ENCODE data around the gene EMD.
A peak's percentile ranks its signal among the peaks of the same experiment; 100 is the strongest.
"Not testable (repeated sequence)": the region's sequence is repeated elsewhere in the genome, so short reads cannot be mapped to it uniquely, and the experiment has no call there.

Gene EMD

GRCh38 chrX:154333837-154334271 lies 45.2 kb upstream of the EMD start:
- Histone ChIP-seq H3K9ac (ENCODE audit: low read length) (no peak overlapping the region), H3K4me2 (ENCODE audit: low read depth, low read length, poor library complexity, severe bottlenecking) (peak overlapping the region; percentile 2)

GRCh38 chrX:154334496-154334895 lies 44.6 kb upstream of the EMD start:
- Histone ChIP-seq H2AFZ (ENCODE audit: low read depth, low read length, severe bottlenecking) (no peak overlapping the region), H3K36me3 (ENCODE audit: low read length) (no peaks in the 10 kb centered on the region), H3K79me2 (ENCODE audit: insufficient read depth, low read length) (no peaks in the 10 kb centered on the region), H3K9me2 (replicated peaks; ENCODE audit: insufficient read depth, low read length) (no peaks in the 10 kb centered on the region), H3F3A (ENCODE audit: insufficient read depth) (no peaks in the 10 kb centered on the region), H3K9me3 (ENCODE audit: insufficient read depth, low read length) (no peaks in the 10 kb centered on the region), H3K27me3 (ENCODE audit: low read length) (no peaks in the 10 kb centered on the region), H3K27ac (ENCODE audit: low read depth, low read length) (no peak overlapping the region), H3K4me3 (ENCODE audit: insufficient read depth, low read length, poor library complexity, severe bottlenecking) (no peak overlapping the region), H4K20me1 (ENCODE audit: low read depth, low read length) (no peaks in the 10 kb centered on the region), H3K9ac (ENCODE audit: low read length) (no peak overlapping the region), H3K4me2 (ENCODE audit: low read depth, low read length, poor library complexity, severe bottlenecking) (peak overlapping the region; percentile 2)
- TF ChIP-seq EZH2phosphoT487 (conservative IDR thresholded peaks at IDR 0.05; ENCODE audit: low read length) (no peak), CTCF (IDR thresholded peaks at IDR 0.05; ENCODE audit: insufficient read depth, low read length, poor library complexity, severe bottlenecking) (no peak)

More at GRCh38 chrX:154333837-154334271, 45.2 kb upstream of the EMD start:
- H4K20me1 ChIP-seq (ENCODE audit: low read depth, low read length), result no peaks in the 10 kb centered on the region
- H3K9me3 ChIP-seq (ENCODE audit: insufficient read depth, low read length), result no peaks in the 10 kb centered on the region
- H2AFZ ChIP-seq (ENCODE audit: low read depth, low read length, severe bottlenecking), result no peak overlapping the region
- no peak overlapping the region for H3K4me3 ChIP-seq (ENCODE audit: insufficient read depth, low read length, poor library complexity, severe bottlenecking)
- no peaks in the 10 kb centered on the region for H3K27me3 ChIP-seq (ENCODE audit: low read length)
- no peak for TF ChIP-seq EZH2phosphoT487 (conservative IDR thresholded peaks at IDR 0.05; ENCODE audit: low read length)
- TF ChIP-seq CTCF (IDR thresholded peaks at IDR 0.05; ENCODE audit: insufficient read depth, low read length, poor library complexity, severe bottlenecking), result no peak
- H3K27ac ChIP-seq (ENCODE audit: low read depth, low read length), result peak overlapping the region; percentile 9; the same call in 1 of the 2 replicates
- no peaks in the 10 kb centered on the region for H3K9me2 ChIP-seq (replicated peaks; ENCODE audit: insufficient read depth, low read length)
- H3F3A ChIP-seq (ENCODE audit: insufficient read depth), result no peaks in the 10 kb centered on the region
- no peaks in the 10 kb centered on the region for H3K79me2 ChIP-seq (ENCODE audit: insufficient read depth, low read length)
- H3K36me3 ChIP-seq (ENCODE audit: low read length), result no peaks in the 10 kb centered on the region

GRCh38 chrX:154341399-154342298 lies 37.4 kb upstream of the EMD start:
- H4K20me1 ChIP-seq (ENCODE audit: low read depth, low read length); H2AFZ ChIP-seq (ENCODE audit: low read depth, low read length, severe bottlenecking); H3K79me2 ChIP-seq (ENCODE audit: insufficient read depth, low read length); H3K9me3 ChIP-seq (ENCODE audit: insufficient read depth, low read length); H3K36me3 ChIP-seq (ENCODE audit: low read length); H3F3A ChIP-seq (ENCODE audit: insufficient read depth); H3K4me3 ChIP-seq (ENCODE audit: insufficient read depth, low read length, poor library complexity, severe bottlenecking); H3K27me3 ChIP-seq (ENCODE audit: low read length); H3K9ac ChIP-seq (ENCODE audit: low read length); H3K4me2 ChIP-seq (ENCODE audit: low read depth, low read length, poor library complexity, severe bottlenecking); H3K9me2 ChIP-seq (replicated peaks; ENCODE audit: insufficient read depth, low read length); H3K27ac ChIP-seq (ENCODE audit: low read depth, low read length): not testable (repeated sequence)

- not testable (repeated sequence) for H3F3A ChIP-seq (ENCODE audit: insufficient read depth); H4K20me1 ChIP-seq (ENCODE audit: low read depth, low read length); H3K27me3 ChIP-seq (ENCODE audit: low read length); H3K79me2 ChIP-seq (ENCODE audit: insufficient read depth, low read length); H3K36me3 ChIP-seq (ENCODE audit: low read length); H3K9ac ChIP-seq (ENCODE audit: low read length); H2AFZ ChIP-seq (ENCODE audit: low read depth, low read length, severe bottlenecking); H3K9me3 ChIP-seq (ENCODE audit: insufficient read depth, low read length); H3K4me2 ChIP-seq (ENCODE audit: low read depth, low read length, poor library complexity, severe bottlenecking); H3K4me3 ChIP-seq (ENCODE audit: insufficient read depth, low read length, poor library complexity, severe bottlenecking); H3K27ac ChIP-seq (ENCODE audit: low read depth, low read length); H3K9me2 ChIP-seq (replicated peaks; ENCODE audit: insufficient read depth, low read length)
These were observed 36.0 kb upstream of the EMD start for GRCh38 chrX:154343063-154343462.

- not testable (repeated sequence) for H3K9ac ChIP-seq (ENCODE audit: low read length); H4K20me1 ChIP-seq (ENCODE audit: low read depth, low read length); H3K4me2 ChIP-seq (ENCODE audit: low read depth, low read length, poor library complexity, severe bottlenecking); H3K9me3 ChIP-seq (ENCODE audit: insufficient read depth, low read length); H3K36me3 ChIP-seq (ENCODE audit: low read length); H3K9me2 ChIP-seq (replicated peaks; ENCODE audit: insufficient read depth, low read length); H2AFZ ChIP-seq (ENCODE audit: low read depth, low read length, severe bottlenecking); H3K27ac ChIP-seq (ENCODE audit: low read depth, low read length); H3K4me3 ChIP-seq (ENCODE audit: insufficient read depth, low read length, poor library complexity, severe bottlenecking); H3K27me3 ChIP-seq (ENCODE audit: low read length); H3F3A ChIP-seq (ENCODE audit: insufficient read depth); H3K79me2 ChIP-seq (ENCODE audit: insufficient read depth, low read length)
These were observed 35.5 kb upstream of the EMD start for GRCh38 chrX:154343620-154344019.

All from SU-DHL-6 (cell line).